Suppressor macrophage (primary cell): ENCODE results near the gene LEMD2.
"Not testable (repeated sequence)": the region's sequence is repeated elsewhere in the genome, so short reads cannot be mapped to it uniquely, and the experiment has no call there.

Experiments used
- DNase-seq, 4 experiments: peaks; one replicate each; pipeline ENCODE4 v3.0.0-alpha.2; 2020 to 2022
- total RNA-seq, 17 experiments: gene quantifications; one replicate each; lab custom pipeline; 2026; ENCODE audit warnings: mixed read lengths in 6 of 17, inconsistent platforms in 3 of 17; lab: John Stamatoyannopoulos, UW

LEMD2 gene
- total RNA-seq = 21.7 to 76.9 (median 44.9) reads per million in 17 experiments

DNA sequence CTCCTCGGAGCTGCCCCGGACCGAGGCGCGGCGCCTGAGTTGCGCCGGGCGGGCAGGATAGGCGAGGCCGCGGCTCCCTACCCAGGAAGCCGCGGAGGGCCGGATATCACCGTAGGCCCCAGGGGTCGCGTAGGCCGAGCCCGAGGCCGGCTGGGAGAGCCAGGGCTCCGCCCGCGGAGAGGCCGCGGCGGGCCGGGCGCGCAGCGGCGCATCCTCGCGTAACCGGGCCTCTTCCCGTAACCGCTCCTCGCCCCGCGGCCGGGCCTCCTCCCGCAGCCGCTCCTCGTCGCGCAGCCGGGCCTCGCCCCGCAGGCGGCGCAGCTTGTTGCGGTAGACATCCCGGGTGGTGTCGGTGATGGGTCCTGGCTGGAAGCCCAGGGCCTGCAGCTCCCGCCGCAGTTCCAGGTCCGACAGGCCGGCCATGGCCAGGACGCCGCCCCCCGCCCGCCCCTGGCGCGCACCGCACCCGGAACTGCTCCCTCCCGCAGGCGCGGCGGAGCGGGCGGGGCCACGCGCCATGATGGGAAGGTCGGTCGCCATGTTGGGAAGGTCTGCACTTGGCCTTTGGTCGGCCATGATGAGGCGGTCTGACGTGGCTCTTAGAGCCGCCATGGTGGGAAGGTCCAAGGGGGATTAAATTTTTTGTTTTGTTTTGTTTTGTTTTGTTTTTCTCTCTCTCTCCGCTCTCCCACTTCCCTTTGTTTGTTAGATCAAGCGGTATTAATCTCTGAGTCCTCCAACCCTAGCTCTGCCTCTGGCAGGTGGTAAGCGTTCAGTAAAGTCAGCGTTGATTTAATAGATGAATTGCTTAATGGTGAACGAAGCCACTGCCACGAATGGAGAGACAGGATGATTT is at the start of gene LEMD2:
Gene LEMD2 (minus strand): TSS at position 437 of the 856 bp plus-strand sequence. CDS start 14 bp downstream, at position 423.
- DNase-seq = peak; percentile 95 to 98 (median 97)

DNA sequence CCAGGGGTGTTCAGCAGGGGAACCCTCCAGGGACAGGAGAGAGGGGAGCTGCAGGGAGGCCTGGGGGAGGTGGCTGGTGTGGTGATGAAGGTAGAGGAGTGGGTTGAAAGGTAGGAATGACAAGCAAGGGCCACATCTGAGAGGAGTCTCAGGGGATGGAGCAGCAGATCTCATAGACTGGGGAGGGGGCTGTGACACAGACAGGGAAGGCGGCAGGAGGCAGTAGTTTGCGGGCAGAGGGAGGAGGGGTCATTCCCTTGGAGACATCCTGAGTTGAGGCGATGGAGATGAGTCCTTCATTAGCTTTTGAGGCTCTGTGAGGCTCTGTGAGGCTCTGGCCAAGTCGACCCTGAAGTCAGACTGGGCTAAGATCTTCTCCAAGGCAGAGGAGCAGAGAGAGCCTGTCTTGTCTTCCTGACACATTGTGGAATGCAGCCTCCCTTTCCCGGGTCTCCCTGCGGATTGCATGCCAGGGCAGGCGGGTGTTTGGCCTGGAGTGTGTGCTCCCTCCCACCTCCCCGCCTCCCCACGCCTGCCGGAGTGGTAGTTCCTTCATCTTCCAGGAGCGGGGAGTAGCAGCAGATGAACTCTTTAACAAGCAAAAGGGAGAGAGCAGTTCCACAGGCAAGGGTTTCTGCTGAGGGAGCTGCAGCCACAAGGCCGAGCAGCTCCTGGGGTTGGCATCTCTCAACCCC is 49.2 kb upstream of the LEMD2 start:
- DNase-seq = peak in 1 of 4 experiments; percentile 37

DNA sequence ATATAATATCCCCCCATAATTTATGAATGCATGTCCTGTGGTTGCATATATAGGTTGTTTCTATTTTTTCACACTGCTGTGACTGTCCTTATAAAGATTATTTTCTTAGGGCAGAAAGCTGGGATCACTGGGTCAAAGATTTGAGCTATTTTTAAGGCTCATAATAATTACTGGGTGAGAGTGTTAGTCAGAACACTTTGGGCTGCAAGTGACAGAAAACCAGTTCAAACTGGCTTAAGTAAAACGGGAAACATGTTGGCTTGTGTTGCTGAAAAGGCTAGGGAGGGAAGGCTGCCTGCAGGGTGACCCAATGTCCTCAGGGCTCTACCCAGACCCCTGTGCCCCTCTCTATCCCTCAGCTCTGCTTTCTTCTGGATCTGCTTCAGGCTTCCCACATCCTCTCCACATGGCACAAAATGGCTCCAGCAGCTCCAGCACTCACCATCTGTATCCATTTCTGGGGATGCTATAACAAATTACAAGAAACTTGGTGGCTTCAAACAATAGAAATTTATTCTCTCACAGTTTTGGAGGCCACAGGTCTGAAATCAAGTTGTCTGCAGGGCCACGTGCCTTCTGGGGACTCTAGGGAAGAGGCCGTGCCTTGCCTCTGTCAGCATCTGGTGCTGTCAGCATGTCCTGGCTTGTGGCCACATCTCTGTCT is 48.0 kb upstream of the LEMD2 start:
- peak in 1 of 4 experiments; percentile 27 for DNase-seq

DNA sequence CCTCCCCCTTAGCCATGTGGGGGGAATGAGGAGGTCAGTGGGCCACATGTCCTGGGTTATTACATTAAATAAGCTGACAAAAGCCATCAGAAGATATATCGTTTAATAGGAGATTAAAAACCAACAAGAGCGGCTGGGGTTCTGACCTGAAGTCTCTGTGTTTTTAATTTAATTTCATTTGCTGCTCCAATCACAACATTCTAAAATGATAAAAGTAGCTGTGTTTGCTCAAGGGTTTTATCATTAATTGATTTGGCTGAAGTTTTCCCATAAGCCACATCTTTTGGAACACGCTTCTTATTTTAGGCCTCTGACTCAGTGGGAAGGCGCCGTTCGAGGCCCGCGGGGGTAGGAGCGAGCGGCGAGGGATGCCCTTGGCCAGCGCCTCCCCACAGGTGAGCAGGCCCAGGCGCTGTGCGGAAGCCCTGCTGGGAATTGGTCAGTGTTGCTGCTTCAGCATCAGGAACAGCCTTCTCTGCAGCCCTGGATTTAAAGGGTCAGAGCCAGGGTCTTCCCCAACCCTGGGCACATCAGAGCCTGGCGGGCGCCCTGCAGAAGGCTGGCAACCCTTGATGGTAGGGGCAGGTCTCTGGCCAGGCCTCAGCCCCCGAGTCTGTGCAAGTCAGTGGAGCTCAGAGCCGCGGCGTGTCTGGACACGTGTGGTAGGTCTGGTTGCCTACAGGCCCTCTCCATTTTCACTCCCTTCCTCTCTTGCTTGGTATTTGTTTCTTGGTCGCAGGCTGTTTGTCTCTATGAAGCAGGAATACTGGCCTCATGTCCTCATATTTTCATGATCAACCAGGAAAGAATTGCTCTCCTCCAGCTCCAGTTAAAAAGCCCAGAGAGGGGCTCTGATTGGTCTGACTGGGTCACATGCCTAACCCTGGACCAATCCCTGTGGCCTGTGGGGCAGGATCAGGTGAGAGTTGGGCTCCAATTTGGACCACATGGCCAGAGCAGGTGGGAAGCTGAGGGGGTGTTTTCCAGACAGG is 45.8 kb upstream of the LEMD2 start:
- DNase-seq = no peak

DNA sequence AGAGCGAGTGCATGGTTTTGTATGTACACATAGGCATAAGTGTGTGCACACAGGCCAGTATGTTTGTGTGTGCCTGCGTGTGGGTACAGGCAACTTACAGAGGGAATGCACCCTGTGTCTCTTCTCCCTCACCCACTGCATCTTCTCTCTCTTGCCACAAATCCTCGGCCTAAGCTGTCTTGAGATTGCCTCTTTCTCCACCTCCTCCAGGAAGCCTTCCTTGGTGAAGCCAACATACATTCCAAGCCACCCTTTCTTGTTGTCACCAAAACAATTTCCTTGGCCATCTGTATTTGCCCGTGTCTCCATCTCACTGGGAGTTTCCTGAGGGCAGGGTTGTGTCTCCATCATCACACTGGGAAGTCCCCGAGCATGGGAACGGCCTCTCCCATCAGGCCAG is 44.7 kb upstream of the LEMD2 start:
- DNase-seq = no peak

DNA sequence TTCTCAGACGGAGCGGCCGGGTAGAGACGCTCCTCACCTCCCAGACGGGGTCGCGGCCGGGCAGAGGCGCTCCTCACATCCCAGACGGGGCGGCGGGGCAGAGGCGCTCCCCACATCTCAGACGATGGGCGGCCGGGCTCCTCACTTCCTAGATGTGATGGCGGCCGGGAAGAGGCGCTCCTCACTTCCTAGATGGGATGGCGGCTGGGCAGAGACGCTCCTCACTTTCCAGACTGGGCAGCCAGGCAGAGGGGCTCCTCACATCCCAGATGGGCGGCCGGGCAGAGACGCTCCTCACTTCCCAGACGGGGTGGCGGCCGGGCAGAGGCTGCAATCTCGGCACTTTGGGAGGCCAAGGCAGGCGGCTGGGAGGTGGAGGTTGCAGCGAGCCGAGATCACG is 43.9 kb upstream of the LEMD2 start:
- DNase-seq = not testable (repeated sequence)

DNA sequence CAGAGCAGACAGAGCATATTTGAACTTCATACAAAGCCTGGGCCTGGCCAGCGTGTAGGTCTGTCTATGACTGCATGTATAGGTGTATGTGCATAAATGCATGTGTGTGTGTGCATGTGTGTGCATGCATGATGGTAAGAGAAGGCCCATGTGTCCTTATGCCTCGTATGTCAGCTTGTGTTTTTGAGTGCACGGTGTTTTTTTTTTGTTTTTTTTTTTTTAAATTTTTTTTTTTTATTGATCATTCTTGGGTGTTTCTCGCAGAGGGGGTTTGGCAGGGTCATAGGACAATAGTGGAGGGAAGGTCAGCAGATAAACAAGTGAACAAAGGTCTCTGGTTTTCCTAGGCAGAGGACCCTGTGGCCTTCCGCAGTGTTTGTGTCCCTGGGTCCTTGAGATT is 42.8 kb upstream of the LEMD2 start:
- DNase-seq = not testable (repeated sequence)

DNA sequence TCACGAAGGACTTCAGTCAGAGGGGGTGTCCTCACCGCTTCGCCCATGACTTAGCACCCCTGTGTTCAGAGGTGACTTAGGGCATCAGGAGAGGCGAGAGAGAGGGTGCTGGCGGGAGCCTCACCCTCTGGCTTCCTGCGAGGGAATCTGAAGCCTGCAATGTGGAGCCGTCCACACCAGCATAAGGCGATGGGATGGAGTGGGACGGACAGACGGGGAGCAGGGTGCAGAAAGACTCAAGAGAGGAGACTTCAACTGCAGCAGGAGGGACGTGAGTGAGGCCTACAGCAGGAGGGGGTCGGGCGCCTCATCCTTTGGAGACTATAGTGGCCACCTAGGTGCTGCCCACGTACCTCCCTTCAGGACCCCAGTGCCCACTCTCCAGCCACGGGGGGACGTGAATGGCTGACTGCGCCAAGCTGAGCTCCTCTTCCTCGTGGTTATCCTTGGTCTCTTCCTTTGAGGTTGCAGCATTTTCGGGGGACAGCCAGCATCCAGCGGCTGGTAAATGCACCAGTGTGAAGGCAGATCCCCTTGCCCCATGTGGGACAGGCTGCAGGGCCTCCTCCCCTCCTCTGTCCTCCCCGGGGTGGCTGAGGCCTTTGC is 41.8 kb upstream of the LEMD2 start:
- DNase-seq = no peak

DNA sequence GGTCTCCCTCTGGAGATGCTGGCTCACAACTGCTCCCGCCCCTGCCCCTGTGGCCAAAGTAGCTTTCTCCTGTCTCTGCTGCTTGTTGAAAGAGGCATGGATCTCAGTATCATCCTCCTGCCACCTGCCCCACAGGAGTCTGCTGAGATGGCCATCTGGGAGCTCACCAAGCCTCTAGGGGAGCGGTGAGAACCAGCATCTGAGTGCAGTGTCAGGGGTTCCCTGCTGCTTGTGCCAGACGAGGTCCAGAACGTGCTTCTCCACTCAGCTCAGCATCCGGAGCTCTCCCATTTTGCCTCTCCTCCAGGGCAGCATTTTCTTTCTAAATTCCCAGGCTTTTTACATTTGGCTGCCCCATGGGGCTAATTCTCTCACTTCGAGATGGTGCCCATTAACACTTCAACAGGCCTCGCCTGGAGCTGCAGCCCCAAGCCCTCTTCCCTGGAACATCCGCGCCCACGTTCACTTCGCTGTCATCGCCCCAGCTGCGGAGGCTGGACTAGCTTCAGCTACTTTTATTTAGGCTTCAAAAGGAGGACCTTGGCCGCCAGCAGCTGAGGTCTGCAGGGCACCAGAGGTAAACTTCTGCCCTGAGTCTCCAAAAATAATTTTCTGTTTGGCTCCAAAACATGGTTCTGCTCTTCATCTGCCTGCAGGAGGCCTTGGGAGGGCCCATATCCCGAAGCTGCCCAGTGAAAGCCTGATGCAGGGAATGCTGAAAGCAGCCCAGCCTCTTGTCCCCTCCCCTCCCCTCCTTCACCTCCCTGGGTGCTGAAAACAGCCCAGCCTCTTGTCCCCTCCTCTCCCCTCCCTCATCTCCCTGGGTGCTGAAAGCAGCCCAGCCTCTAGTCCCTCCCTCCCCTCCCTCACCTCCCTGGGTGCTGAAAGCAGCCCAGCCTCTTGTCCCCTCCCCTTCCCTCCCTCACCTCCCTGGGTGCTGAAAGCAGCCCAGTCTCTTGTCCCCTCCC is 40.1 kb upstream of the LEMD2 start:
- no peak for DNase-seq

DNA sequence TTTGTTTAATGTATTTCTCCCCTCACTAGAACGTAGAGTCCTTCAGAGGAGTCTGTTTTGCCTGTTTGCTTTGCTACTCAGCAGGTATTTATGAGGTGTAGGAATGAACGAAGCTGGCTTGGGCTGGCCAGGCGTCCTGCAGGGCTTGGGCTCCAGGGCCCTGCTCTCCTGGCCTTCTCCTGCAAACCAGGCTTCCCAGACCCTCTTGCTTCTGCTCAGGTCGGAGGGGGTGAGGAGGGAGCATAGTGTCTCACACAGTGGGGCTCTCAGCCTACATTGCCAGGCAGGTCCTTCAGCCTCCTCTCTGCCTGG is 39.5 kb upstream of the LEMD2 start:
- DNase-seq = no peak

DNA sequence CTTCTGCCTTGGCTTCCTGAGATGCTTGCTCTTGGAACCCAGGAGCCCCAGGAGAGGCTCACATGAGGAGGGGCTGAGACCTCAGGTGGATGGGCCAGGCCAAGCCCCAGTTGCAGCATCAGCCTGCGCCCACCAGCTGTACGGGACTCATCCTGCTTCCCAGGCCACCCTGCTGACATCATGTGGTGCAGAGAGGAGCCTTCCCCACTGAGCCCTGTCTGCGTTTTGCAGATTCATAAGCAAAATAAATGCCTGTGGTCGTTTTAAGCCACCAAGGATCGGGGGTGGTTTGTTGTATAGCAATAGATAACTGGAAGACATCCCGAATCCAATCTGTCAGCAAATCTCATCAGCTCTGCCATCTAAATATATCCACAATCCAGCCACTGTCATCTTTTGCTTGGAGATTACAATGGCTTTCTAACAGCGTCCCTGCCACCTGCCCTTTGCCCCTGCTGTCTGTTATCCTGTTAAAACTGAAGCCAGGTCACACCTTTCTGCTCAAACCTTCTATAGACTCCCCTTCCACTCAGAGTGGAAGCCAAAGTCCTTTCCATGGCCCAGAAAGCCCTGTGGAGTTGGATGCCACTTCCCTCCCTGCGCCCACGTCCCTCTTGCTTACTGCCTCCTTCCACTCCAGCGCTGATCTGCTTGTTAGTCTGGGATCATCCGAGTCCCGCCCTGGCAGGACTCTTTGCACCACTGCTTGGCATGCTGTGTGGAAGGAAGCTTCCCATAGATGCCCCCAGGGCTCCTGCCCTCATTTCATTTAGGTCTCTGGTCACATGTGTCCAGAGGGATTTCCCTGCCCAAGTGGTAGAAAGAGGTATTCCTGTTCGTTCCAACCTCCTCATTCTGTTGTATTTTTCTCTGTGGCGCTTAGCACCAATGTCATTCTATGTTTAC is 38.9 kb upstream of the LEMD2 start:
- no peak for DNase-seq

DNA sequence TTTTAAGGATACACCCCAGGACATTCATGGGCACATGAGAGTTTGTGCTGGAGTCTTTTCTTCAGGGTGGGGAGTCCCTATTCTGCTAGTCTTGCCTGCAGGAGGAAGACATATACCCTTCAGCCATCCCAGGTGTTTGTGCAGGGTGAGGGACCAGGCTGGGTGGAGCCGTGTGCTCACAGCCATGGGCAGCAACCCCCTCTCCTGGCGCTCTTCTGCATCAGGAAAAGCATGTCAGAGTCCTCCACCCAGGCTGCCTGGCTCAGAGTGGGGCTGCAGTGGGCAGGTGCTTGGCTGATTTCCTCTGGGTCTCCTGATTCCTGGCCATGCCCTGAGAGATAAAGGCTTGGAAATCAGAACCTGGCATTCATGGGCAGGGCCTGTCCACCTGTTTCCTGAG is 37.6 kb upstream of the LEMD2 start:
- DNase-seq = no peak

DNA sequence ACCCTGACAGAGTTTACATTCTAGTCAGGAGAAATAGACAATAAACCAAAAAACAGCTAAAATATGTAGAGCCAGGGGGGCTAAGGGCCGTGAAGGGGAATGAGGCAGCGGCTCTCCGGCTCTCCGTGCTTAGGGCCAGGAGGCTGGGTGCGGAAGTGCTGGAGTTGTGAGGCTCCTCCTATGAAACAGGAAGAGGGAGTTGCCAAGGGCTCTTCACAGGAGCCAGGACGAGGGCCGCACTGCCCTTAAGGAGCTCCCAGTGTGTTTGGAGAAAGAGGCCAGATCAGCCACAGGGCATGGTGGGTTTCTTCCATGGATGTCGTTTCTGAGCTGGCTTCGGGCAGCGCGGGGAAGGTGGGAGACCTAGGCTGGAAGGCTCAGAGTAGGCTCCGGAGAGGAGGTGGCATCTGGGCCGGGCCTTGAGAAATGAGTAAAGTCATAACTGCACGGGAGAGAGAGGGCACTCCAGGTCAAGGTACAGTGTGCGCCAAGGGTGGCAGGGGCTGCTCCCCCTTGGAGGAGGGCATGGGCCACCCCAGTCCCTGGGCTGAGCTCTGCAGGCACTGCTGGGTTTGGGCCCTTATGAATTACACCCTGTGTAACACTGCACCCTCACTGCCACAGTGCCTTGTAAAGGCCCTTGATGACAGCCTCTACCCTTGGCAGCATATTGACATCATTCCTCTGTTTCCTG is 35.7 kb upstream of the LEMD2 start:
- DNase-seq = no peak

DNA sequence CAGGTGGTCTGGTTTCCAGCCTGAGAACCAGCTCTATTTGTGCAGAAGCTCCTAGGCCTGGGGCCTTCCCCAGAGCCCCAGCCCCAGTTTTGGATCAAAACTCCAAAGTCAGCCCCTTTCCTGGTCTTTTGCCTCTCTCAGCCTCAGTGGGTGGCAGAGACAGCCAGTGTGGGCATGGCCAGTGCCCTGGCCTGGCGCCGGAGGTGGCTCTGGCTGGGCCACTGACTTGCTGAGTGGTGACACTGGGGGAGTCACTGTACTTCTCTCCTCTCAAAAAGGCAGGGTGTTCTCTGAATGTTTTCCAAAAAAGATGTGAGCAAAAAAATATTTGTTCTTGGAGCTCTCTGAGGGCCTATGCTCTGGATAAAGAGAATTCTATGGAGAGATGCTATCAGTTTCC is 34.9 kb upstream of the LEMD2 start:
- DNase-seq = no peak

DNA sequence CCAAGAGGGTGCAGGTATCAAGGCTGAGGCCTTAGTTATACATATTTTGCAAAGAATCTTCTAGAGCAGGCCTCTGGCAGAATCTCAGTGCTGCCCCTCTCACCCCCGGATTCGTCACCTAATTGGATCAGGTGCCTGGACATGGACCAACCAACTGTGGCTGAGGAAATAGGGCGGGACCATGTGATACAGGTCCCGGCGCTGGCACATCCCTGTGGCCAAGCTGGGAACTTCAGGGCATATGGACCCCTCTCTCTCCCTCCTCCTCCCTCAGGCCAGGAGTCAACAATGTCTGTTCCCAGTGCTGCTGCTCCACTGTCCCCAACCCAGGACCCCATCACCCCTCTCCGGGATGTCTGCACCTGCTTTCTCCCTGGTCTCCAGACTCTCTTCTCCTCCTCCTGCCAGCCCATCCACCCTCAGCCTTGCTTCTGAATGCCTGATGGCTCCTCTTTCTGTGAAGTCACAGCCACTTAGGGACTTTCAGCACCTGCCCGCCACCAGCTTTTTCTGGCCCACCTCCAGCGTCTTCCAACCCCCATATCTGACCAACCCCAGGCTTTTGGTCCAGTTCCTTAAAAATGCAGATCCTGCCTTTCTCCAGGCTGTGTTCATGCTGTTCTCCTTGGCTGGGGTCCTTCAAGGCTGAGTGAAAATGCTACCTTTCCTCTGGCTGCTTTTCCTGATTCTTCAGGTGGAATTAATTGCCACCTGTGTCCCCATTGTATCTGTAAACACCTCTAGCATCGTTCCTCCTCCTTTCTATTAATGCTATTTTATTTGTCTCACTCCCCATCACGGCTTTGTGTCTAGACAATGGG is 33.9 kb upstream of the LEMD2 start:
- peak in 2 of 4 experiments; percentile 17 to 22 for DNase-seq

DNA sequence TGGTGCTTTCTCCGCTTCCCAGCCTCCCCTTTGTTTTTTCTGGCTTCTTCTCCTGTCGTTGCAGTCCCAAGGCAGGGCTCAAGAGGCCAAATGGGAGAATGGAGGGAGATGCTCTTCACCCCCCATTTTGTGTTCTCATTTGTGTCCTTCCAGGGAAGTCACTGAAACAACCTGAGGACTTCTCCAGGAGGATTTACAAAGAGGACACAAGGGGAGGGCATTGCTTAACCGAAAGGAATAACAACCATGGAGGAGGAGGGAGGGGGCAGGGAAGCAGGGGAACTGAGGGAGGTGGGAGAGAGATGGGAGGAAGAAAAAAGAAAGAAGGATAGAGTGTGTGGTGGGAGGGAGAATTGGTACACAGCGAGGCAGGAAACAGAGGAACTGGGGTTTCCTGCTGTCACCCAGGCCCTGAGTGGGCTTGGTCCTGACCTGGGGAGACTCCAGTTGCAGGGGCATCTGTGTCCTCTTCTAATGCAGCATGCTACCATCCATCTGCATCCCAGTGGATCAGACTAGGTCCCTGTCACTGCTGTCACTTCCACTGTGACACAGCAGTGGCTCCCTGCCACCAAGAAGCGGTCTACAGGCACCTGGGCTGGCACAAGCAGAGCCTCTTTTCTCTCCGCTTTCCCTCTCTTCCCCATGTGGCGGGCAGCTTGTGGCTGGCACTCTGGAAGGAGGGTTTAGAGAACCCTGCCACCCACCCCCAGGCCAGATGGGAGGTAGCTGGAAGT is 32.0 kb upstream of the LEMD2 start:
- no peak for DNase-seq

DNA sequence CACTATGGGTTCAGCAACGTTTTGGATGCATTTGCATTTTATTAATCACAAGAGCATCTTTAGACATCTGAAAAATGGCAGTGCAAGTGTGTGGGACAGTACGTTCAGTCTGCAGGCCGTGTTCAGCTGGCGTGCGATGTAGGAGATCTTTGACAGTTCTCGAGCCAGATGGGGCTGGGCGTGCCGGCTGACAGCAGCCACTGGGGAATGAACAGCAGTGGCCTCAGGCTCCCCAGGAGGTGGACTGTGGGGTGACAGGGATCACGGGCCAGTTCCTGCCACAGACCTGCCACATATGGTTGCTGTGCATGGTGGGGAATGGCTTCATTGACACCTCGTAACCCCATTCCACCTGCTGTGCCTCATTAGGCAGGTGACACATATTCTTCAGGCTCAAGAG is 31.3 kb upstream of the LEMD2 start:
- DNase-seq = no peak
